Measurements from ENCODE around the gene MYRFL.

MYRFL gene

DNA sequence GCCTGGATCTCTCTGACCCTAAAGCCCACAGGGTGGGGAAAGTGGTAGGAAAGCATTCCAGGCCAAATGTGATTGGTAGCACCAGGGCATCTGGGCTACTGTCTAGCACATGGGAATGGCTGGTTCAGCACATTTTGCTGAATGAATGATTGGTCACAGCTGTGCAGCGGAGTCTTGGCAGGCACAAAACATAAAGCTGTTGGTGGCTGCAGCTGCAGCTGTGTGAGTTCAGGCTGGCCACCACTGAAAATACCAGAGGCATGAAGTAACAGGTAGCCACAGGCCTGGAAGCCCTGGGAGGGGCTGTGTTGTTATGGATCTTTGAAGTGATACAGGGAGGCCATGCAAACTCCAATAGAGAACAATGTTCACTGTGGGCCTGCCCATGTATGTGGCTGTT, 72.7 kb downstream of the MYRFL start:
- TF ChIP-seq ZNF274 (IDR thresholded peaks at IDR 0.05; ENCODE audit: low read depth, low read length): no peak
- H3K4me3 ChIP-seq (ENCODE audit: low read length): no peak overlapping the region

DNA sequence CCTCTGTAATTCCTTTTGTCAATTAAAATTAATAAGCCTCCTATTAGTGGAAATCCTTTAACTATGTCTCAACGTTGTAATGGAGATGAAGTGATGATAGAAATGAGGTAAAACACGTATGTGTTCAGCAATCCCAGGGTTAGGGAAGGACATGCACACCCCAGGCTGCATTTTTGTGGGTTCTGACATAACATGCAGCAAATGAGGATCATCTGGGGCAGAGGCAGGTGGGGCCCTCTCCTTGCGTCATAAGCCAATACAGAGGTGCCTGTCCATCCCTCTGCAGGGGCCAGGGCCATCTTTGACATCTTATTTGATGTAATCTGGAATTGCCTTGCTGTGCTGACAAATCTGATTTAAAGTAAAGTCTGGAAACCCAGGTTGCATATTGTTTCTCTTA, 73.2 kb downstream of the MYRFL start:
- H3K4me3 ChIP-seq (ENCODE audit: low read length): no peak overlapping the region
- no peak for TF ChIP-seq ZNF274 (IDR thresholded peaks at IDR 0.05; ENCODE audit: low read depth, low read length)

DNA sequence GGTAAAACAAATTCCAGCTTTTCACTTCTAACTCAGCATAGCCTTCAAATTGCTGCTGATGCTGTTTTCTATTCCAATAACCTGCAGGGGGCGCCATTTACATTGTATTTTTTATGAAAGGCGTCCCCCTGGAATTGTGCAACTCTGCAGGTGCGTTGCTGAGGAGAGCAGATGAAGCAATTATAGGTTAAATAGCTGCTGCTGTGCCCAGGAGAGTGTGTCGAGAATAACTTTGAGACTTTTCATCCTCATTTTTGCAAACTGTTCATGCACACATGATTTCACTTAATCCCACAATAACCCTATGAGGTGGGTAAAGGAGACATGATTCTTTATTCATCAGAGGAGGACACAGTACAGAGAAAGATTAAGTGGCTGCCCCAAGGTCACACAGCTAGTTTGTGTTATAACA, 75.7 kb downstream of the MYRFL start:
- no peak overlapping the region for H3K4me3 ChIP-seq (ENCODE audit: low read length)
- no peak for TF ChIP-seq ZNF274 (IDR thresholded peaks at IDR 0.05; ENCODE audit: low read depth, low read length)

DNA sequence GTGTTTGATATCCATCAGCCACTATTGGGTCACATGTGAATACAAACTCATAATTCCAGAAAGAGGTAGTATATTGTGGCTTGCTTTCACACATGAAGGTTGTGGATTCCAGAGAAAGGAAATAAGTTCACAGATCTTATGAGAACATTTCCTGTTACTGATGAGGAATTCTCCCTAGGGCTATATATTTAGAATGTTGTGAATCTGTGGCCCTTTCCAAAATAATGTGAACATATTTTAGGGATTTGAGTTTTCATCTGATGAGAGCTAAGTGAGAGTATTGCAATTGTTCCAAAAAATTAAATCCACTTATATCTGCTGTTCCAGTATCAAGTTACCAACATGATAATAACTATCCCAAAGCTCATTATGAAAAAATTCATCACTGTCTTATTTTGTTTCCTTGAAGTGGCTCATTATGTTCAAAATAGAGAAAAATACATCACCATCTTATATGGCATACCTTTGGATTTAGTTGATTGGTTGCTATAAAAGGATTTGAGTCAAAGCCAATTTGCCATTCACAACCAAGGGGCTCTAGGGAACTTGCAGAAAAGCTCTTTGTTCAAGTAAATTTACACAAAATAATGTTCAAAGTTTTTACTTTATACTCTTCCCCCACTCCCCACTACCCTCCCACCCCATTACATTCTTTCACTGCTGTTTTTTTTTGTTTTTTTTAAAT, 76.3 kb downstream of the MYRFL start:
- no peak for TF ChIP-seq ZNF274 (IDR thresholded peaks at IDR 0.05; ENCODE audit: low read depth, low read length)
- no peak overlapping the region for H3K4me3 ChIP-seq (ENCODE audit: low read length)

DNA sequence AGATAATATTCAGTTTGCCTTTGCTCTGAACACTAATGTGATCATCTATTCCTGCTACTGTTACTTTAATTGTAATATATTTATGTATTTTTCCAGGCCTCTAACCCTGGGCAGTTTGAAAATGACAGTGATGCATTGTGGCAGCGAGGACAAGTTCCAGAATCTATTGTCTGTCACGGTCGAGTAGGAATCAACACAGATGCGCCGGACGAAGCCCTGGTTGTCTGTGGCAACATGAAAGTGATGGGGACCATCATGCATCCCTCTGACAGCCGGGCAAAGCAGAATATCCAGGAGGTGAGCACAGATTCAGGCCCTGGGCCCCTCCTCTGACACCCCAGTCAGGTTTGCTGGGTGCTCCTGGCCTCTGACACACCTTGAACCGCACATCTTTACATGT, 78.5 kb downstream of the MYRFL start:
- H3K4me3 ChIP-seq (ENCODE audit: low read length): no peak overlapping the region
- no peak for TF ChIP-seq ZNF274 (IDR thresholded peaks at IDR 0.05; ENCODE audit: low read depth, low read length)

DNA sequence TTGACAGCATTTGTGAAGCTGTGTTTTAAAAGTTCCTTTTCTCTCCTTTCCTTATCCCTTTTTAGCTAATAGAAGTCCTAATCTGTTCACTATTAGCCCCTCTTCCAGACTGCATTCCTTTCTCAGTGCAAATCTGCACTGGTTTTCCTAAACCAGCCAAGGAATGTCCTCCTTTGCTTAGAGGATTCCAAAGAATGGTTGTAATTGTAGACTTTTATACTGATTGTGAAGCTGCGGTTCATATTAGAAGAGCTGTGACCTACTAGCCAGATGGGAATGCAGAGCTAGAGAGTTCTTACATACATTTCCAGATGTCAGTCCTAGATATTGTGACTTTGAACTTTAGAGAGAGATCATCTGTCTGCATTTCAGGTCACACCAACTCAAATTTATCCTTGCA, 79.8 kb downstream of the MYRFL start:
- H3K4me3 ChIP-seq (ENCODE audit: low read length): no peak overlapping the region
- no peak for TF ChIP-seq ZNF274 (IDR thresholded peaks at IDR 0.05; ENCODE audit: low read depth, low read length)

DNA sequence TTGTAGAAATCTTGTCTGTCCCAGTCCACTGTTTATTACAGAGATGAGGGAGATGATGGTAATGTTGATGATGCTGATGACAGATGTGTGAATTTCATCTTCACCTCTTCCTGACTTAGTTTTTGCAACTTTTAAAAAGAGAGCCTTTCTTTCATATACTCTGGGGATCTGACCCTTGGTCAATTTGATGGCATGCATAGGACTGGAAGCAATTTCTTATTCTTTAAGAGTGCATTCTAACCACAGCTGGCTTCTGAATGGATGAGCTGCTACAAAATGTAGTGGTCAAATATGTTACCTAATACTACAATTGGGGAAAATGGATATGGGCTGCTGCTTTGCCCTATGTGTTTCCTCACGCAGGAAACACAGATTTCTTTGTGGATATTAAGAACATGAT, 80.8 kb downstream of the MYRFL start:
- TF ChIP-seq ZNF274 (IDR thresholded peaks at IDR 0.05; ENCODE audit: low read depth, low read length): no peak
- H3K4me3 ChIP-seq (ENCODE audit: low read length): no peak overlapping the region

DNA sequence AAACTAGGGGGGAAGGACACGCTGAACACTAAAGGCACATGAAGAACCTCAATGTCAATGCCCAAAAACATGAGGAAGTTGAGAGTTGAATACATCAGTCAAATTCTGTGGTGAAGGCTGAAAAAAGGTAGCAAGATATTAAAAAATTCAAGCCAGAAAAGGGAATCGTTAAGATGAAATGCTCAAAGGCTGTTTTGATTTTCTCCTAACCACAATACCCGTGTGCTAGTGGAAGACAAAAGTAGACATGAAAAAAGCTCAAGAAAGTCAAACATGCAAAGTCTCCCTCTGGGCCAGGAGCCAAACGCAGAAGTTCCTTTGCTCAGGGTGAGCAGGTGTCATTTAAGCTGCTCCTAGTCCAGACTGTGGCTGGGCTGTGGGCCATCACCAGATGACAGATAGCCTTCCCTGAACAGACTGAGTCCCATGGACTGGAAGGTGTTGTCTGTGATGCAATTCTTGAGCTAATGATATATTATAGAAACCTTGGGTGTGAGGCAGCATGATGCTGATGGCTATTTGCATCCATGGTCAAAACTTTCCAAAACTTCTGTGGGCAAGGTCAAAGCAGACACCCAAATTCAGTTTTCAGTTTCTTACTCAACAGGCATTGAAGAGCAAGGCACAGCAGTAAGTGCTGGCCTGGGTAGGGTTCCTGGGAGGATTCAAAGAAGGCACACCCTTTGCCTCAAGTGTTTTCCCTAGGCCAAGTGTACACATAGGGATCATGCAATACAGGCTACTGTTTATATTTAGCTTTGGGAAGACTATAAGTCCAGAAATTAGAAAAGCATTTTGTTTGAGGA, 81.6 kb downstream of the MYRFL start:
- no peak overlapping the region for H3K4me3 ChIP-seq (ENCODE audit: low read length)
- no peak for TF ChIP-seq ZNF274 (IDR thresholded peaks at IDR 0.05; ENCODE audit: low read depth, low read length)

DNA sequence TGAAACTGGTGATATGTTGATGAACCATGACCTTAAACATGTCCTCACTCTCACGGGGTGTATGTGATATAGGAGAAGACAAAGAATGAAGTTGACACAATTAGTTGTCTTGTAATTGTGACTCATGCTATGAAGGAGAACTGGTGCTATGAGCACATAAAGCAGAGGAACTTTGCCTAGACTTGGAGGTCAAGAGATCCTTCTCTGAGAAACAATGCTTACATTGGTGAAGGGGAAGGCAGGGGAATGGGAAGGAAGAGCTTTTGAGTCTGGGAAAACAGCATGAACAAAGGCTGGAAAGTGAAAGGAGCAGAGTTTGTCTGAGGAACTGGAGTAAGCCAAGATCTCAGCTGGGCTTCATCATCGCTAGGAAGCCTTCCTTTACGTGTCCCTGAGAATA, 83.2 kb downstream of the MYRFL start:
- no peak for TF ChIP-seq ZNF274 (IDR thresholded peaks at IDR 0.05; ENCODE audit: low read depth, low read length)
- H3K4me3 ChIP-seq (ENCODE audit: low read length): no peak overlapping the region

DNA sequence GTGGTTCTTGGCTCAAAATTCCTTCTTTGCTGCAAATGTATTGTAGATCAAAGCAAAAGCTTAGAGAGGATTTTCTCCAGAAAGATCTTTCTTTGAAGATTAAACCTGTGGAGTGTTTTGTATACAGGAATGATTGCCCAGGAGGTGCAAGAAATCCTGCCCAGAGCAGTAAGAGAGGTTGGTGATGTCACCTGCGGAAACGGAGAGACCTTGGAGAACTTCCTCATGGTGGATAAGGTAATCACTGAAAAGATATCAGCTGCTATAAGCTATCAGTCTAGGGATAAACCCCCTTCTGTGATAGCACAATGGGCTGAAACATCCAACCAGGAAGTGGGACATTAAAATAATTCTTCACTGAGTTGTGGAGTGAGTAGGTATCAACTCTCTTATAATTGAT, 85.7 kb downstream of the MYRFL start:
- TF ChIP-seq ZNF274 (IDR thresholded peaks at IDR 0.05; ENCODE audit: low read depth, low read length): no peak
- H3K4me3 ChIP-seq (ENCODE audit: low read length): no peak overlapping the region

DNA sequence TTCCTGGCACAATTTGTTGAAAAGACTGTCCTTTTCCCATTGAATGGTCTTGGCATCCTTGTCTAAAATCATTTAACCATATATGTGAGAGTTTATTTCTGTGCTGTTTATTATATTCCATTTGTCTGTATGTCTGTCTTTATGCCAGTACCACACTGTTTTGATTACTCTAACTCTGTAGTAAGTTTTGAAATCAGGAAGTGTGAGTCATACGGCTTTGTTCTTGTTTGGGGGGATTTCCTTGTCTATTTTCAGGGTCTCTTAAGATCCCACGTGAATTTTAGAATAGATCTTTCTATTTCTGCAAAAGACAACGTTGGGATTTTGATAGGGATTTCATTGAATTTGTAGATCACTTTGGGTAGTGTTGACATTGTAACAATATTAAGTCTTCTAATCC, 88.5 kb downstream of the MYRFL start:
- no peak for TF ChIP-seq ZNF274 (IDR thresholded peaks at IDR 0.05; ENCODE audit: low read depth, low read length)
- H3K4me3 ChIP-seq (ENCODE audit: low read length): no peak overlapping the region

DNA sequence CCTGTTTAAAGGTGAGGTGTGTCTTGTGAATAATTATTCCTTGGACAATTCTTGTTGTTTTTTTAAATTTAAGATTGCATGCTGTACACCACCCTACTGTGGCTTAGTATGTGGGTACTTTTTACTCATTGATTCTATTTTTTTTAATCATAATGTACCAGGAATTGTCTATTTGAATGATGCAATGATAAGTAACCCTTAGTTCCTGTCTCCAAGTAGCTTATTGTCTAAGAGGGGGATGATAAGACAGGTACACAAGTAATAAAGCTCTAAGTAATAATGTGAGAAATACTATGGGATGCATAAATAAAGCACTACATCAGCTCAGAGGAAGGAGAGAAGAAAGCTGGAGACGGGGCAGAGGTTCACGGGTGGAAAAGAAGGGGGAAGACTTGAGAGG, 90.9 kb downstream of the MYRFL start:
- TF ChIP-seq ZNF274 (IDR thresholded peaks at IDR 0.05; ENCODE audit: low read depth, low read length): no peak

DNA sequence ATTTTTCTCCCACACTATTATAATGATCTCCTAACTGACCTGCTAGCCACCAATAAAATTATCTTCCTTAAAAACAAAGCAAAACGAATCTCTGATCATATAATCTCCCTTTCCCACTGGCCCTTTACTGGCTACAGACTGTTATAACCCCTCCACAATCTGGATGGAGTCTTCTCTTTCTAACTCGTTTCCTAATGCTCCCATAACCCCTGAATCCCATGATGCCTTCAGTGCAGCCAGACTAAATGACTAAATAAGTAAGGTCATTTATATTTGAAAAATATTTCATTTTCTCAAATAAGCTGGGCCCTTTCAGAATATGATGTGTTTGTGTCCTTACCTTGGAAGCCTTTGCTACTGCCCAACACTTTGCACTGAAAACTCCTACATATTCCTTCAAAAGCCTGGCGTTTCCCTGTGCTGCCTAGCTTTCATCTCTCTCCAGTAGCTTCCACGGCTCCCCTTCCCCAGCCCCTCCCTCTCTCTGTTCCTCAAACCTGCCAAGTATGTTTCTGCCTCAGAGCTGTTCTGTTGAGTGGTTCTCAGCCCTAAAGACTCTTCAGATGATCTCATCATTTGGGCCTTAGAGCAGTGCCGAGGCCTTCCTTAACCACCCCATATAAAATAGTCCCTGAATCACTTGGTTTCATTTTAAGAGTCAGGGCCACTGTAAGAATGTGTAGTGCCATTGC, 91.7 kb downstream of the MYRFL start:
- no peak overlapping the region for H3K4me3 ChIP-seq (ENCODE audit: low read length)
- no peak for TF ChIP-seq ZNF274 (IDR thresholded peaks at IDR 0.05; ENCODE audit: low read depth, low read length)

More for the DNA sequence above, 90.9 kb downstream of the MYRFL start:
- H3K4me3 ChIP-seq (ENCODE audit: low read length): no peak overlapping the region

DNA sequence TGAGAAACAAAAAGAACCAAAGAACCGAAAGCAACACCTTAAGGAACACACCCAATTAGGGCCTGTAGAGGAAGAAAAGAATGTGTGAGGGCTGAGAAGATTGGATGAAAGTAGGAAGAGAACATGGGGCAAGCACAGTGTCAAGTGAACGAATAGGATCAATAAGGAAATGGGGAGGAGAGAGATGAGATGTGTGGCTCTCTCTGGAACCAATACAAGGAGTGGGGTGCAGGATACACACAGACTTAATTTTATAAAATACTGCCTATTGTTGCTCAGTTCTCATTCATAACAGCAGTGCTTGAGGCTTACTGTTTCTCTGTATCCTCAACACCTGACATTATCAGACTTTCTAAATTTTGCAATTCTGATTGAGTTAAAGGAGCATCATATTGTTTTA, 93.3 kb downstream of the MYRFL start:
- H3K4me3 ChIP-seq (ENCODE audit: low read length): no peak overlapping the region
- no peak for TF ChIP-seq ZNF274 (IDR thresholded peaks at IDR 0.05; ENCODE audit: low read depth, low read length)

DNA sequence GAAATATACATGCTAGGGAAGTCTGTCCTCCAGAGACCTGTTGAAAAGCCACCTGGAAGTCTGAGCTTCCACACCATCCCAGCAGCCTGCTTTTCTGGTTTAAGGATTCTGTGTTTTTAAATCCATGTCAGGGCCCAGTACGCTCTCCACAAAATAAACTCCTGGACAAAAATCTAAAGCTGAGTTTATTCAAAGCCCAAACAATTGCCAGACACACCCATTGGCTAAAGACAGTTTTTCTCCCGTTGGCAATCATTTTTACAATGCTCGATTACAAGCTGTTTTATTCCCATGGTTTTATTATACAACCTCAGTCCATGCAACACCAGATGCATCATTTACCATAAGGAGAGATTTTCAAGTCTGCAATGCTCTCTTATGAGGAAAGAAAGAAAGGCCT, 94.5 kb downstream of the MYRFL start:
- TF ChIP-seq ZNF274 (IDR thresholded peaks at IDR 0.05; ENCODE audit: low read depth, low read length): no peak
- no peak overlapping the region for H3K4me3 ChIP-seq (ENCODE audit: low read length)
